GM10248 (cell line): ENCODE measurements around the gene PPME1.
"Not testable (repeated sequence)": the region's sequence is repeated elsewhere in the genome, so short reads cannot be mapped to it uniquely, and the experiment has no call there.

Experiments
- CTCF ChIA-PET: fragments of 300-600 bp; sonication (Branson Sonifier 250); formaldehyde crosslinking; extraction: SDS; loops from one replicate; lab custom pipeline; 2021; ENCODE audit warnings: antibody characterized with exemption; lab: Yijun Ruan, JAX
- POLR2A ChIA-PET: fragments of 350-650 bp; sonication (Branson Sonifier 250); formaldehyde crosslinking; extraction: SDS; loops from one replicate; lab custom pipeline; 2020; ENCODE audit warnings: antibody characterized with exemption; lab: Yijun Ruan, JAX
- DNase-seq: peaks from one replicate; pipeline ENCODE4 v3.0.0; 2012; ENCODE audit errors: extremely low spot score
- CTCF ChIP-seq: IDR thresholded peaks from 2 replicates; pipeline ENCODE4 v1.5.1; 2012; ENCODE audit warnings: mild to moderate bottlenecking, low read depth; ENCODE audit errors: extremely low read depth, missing control alignments, control extremely low read depth

The PPME1 gene

GRCh38 chr11:74134661-74135060 is 36.4 kb upstream of the PPME1 start:
- ChIA-PET CTCF (interaction anchor here (1.2 to 1.4 kb wide), 2 partner anchors 27 to 37 kb away, joined by 3 read pairs; no protein-coding TSS in a partner anchor), POLR2A (no interaction called here)
- no peak for DNase-seq
- no peak for TF ChIP-seq CTCF

GRCh38 chr11:74135127-74135840 is 35.8 kb upstream of the PPME1 start:
- no peak for DNase-seq
- TF ChIP-seq CTCF, result no peak
- ChIA-PET CTCF (interaction anchor here (0.9 to 1.5 kb wide), 5 partner anchors 9 to 37 kb away, joined by 3 to 7 read pairs (median 3); no protein-coding TSS in a partner anchor), POLR2A (no interaction called here)

- ChIA-PET CTCF (interaction anchor here (1.5 kb wide), 1 partner anchor 15 kb away, joined by 3 read pairs; no protein-coding TSS in a partner anchor), POLR2A (no interaction called here)
- TF ChIP-seq CTCF, result no peak
- DNase-seq, result no peak
These were observed 33.1 kb upstream of the PPME1 start for GRCh38 chr11:74138021-74138420.

- DNase-seq, result no peak
- CTCF ChIA-PET, result interaction anchor here (1.1 to 1.5 kb wide), 2 partner anchors 16 to 33 kb away, joined by 3 read pairs; no protein-coding TSS in a partner anchor
- TF ChIP-seq CTCF, result no peak
- POLR2A ChIA-PET, result no interaction called here
These were observed 32.5 kb upstream of the PPME1 start for GRCh38 chr11:74138572-74138971.

GRCh38 chr11:74139151-74139918 is 31.8 kb upstream of the PPME1 start:
- TF ChIP-seq CTCF, result no peak
- DNase-seq, result no peak
- POLR2A ChIA-PET, result no interaction called here
- CTCF ChIA-PET, result interaction anchor here (1.1 to 1.5 kb wide), 2 partner anchors 16 to 33 kb away, joined by 3 read pairs; no protein-coding TSS in a partner anchor

GRCh38 chr11:74139919-74140431 is 31.1 kb upstream of the PPME1 start:
- DNase-seq, CTCF ChIA-PET, POLR2A ChIA-PET: not testable (repeated sequence)
